ENCODE data around the gene PIEZO2. TPM values are rescaled to one million over a fixed set of nuclear protein-coding genes. Genes with fewer than 3 reads are reported as not detected.

PIEZO2 gene
- polyA plus RNA-seq, 10 donors = 22.1 to 56.5 (median 46.2) TPM

DNA sequence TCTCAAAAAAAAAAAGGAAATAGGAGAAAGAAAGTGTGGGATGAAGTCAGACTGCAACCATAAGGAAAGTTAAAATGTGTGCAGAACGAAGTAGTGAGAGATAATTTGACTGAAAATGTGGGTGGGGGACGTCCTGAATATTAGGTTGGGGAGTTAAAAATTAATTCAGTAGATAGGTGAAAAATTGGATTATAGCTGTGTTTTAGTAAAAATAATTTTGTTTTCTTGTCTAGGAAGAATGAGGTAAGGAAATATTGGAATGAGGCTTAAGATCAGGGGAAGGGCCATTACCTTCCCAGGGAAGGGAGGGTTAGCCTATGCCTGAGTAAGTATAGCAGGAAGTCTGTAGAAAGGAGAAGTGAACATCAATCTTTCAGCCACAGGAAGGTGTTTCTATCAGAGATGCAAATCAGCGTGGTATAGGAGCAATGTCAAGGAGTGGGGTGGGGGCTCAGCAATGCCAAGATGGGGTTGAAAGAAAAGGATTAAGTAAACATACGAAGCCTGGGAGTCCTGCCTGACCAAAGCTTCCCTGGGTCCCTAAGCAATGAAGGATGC lies 250.9 kb downstream of the PIEZO2 start:
- DNase-seq = no peak

DNA sequence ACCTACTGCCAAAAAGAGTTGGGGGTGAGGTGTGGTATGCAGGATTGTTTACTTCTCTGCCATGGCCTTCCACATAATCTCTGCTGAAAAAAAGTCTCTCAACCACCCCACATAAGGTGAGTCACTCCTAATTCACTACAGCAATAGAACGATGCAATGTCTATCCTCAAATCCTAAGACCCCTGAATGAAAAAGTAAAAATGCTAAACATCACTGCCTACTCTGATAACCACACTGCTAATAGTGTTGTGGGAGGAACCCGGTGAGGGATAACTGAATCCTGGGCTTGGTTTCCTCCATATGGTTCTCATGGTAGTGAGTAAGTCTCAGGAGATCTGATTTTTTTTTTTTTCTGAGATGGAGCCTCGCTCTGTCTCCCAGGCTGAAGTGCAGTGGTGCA lies 252.5 kb downstream of the PIEZO2 start:
- DNase-seq = no peak

DNA sequence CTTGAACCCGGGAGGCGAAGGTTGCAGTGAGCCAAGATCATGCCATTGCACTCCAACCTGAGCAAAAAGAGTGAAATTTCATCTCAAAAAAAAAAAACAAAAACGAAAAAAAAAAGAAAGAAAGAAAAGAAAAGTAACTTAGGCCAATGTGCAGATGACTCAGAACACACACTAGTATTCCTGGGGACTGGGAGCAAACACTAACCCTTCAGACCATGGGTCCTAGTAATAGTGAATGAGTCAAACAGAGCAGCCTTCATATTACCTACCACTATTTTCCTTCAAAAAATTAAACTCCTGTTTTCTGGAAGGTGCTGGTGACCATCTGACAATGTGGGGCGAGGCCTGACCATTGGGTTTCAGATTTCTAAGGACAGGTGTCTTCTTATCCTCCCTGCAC lies 253.4 kb downstream of the PIEZO2 start:
- no peak for DNase-seq

DNA sequence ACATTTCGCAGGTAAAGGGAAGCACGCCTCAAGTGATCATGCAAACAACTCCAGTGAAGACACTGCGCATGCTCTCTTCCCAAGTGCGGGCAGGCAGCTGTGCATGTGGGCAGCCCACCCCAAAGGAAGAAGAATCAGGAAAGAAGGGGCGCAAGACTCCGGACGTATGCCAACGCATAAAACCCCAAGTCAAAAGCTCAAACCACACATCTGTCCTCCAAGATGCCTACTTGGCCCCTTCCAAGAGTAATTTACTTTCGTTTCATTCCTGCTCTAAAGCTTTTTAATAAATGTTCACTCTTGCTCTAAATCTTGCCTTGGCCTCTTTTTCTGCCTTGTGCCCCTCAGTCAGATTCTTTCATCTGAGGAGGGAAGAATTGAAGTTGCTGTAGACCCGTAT lies 254.9 kb downstream of the PIEZO2 start:
- DNase-seq = no peak

DNA sequence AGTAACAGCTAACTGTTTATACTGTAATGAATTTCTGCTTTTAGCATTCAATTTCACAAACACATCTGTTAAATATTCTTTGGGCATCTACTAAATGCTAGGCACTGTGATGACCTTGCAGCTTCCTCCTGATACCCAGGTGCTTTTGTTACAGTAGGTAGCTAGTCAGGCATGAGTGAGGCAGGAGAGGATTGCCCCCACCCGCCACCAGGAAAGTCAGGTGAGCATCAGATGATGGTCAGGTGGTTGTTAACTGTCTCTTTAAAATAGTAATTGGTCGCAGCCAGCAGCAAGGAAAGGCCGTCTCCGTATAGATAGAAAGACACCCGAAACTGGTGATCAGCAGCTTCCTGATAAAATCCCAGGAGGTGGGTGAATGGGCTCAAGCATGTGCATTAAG lies 255.6 kb downstream of the PIEZO2 start:
- DNase-seq = no peak

DNA sequence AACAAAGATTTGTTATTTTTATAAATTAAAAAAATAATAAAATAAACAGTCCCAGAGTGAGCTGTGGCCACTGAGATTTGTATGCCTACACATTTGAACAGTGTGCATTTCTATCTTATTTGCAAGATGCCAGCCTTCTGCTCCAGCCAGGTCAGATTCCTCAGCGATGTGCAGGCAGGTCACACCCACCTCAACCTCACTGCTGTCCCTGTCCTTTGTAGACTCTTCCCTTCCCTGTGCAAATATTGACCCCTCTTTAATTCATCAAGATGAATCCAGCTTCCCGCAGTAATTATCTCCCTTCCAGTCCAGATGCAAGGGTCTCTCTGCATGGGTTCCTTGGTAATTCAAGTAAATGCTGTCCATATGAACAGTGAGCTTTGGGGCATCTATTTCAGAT lies 256.2 kb downstream of the PIEZO2 start:
- no peak for DNase-seq

DNA sequence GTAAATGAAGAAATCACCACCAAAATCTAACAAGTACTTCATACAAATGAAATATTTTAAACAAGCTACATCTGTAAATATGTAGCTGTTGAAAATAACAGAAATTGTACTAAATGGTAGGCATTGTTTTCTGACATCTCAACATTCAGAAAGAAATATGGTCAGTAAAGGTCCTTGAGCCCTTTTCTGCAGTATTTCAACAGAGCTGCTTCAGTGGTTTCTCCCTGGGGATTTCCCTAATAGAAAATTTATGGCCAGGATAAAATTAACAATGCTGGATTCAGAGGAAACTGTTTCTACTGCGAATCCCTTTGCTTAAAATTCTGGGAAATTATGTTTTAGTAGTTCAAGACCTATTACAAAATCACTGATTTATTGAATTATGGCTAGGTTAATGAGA lies 256.6 kb downstream of the PIEZO2 start:
- peak in 1 of 3 donors; percentile 31 for DNase-seq

DNA sequence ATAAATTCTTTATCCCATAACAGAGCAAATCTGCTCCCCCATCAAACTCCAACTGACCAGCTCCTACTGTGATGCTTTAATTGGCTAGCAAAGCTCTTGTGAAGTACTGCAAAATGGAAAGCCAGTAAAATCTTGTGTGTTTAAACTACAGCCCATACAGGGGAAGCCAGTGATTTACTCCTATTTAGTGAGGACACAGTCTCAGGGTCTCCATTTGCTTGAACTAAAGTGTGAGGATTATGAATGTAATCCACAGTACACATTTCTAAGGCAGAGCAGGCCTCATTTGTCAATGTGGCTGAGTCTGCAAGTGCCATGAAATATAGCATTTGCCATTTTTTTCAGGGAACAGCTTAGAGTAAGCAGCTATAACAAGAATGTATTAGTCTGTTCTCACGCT lies 259.3 kb downstream of the PIEZO2 start:
- no peak for DNase-seq

DNA sequence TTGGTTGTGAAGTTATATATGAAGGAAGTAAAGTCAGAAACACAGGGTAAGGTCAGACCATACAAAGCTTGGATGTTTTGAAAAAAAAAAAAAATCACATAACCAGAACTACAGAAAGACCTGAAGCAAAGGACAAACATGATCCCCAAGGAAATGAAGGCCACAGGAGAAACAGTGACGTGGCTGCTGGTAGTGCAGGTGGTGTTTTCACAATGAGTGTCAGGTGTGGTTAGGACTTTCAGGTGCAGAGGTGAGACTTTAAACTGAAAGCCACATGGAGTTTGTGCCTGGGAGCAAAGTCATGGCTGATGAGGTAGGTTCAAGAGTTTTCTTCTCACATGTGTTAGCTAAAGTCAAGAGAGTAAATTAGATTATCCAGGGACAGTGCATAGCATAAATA lies 270.7 kb downstream of the PIEZO2 start:
- DNase-seq = no peak

DNA sequence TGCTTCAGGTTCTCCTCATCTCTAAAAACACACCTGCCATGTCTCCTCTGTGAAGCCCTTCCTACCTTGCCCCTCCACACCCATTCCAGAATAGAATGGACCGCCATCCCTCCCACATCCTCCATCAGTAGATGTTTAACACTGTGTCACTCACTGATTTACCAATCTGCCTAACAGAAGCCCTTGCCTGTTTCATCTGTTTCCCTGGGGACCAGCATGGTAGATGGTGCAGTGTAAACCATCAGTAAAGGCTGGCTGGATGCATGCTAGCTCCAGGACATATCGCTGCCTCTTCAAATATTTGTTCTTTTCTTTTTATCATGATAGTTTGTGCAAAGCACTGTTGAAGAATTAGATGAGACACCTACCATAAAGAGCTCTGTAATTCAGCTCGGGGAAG lies 271.4 kb downstream of the PIEZO2 start:
- DNase-seq = no peak

DNA sequence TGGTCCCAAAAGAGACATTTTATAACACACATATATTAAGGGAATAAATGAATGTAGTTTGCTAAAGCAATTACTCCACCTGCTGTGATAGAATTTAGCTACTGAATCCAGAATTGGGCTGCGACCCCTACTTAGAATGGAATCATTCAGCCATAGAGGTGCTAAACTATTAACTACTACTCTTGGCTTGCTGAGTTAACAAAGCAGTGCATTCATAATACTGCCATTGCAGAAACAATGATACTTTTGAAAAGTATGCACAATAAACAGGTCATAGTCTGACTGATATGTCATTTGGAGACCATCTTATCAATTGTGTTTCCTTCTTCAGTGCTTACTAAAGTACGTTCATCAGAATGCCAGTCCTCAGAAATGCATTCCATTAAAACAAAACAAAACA lies 273.6 kb downstream of the PIEZO2 start:
- no peak for DNase-seq

DNA sequence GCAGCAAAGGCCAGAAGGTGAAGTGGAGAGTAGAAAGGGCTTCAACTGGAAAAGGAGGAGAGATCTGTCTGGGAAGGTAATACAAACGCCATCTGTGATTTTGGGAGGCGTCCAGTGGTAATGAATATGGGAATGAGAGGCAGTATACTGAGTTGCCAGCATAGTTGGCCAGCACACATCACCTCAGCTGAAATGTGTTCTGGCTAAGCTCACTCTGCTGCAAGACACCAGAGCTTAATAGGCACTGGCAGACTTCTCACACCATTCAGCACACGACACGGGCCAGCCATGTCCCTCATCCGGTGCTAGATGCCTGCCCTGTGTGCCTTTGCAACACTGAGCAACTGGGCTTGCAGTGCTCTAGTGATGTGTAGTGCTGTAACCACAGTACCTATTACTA lies 277.1 kb downstream of the PIEZO2 start:
- peak; percentile 15 to 79 (median 60) for DNase-seq

DNA sequence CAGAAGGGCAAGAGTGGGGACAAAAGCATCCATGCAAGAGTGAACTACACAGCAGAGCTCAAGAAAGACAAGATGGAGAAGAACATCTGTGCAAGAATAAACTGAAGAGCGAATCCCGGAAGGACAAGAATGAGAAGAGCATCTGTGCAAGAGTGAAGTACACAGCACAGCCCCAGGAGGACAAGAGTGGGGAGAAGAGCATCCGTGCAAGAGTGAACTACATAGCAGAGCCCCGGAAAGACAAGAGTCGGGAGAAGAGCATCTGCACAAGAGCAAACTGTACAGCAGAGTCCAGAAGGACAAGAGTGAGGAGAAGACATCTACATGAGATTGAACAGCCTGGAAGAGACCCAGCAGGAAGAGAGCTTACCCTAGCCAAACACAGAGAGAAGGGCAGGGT lies 284.6 kb downstream of the PIEZO2 start:
- no peak for DNase-seq

DNA sequence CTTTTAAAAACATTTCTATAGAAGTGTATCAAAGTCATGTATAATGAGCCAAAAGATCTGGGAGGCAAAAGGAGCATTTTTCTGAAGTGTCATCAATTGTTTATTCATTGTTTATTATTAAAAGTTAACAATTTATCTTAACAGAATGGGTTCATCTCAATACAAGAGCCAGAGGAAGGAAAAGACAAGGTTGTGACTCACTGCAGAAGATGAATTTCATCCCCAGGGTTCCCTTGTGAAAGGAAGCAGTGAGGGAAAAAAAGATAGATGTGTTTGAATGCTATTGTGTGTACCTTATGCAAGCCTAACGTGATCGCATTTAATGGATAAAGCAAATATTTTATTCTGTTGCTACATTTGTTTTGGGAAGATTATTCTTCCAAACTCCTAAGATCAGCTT lies 286.3 kb downstream of the PIEZO2 start:
- DNase-seq = no peak

DNA sequence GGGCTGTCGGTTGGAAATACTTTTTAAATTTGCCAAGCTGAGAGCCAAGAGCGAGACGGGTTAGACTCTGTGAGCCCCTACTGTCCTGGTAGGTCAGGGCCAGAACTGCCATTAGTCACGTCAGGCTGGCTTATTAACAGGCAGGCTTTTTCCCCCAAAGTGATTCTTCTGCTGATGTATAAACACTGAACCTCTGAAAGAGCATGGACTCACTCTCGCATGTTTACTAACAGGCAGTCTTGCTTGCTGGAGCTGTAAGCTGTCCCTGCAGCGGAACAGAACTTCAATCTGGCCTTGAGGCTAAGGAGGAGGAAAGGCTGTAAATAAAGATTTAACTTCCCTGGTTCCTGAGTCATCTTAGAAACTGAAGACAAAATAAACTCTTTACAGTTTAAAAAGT lies 288.4 kb downstream of the PIEZO2 start:
- DNase-seq = peak in 1 of 3 donors; percentile 63

DNA sequence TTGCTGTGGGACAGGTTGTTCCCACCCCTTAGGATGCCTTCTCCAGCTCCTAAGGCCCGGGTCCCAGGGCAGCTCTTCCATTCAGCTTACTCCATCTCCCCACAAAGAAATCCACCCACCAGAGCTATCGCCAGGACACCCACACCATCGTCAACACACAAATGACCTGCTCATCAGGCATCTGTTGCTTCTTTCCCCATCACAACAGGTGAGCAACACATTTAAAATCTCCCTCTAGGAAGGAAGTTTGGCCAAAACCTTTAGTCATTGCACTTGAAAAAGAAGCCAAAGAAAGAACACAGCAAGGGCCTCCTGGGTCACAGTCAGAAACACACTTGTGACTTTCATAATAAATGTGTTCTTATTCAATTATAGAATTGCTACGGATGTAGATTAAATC lies 289.0 kb downstream of the PIEZO2 start:
- no peak for DNase-seq

DNA sequence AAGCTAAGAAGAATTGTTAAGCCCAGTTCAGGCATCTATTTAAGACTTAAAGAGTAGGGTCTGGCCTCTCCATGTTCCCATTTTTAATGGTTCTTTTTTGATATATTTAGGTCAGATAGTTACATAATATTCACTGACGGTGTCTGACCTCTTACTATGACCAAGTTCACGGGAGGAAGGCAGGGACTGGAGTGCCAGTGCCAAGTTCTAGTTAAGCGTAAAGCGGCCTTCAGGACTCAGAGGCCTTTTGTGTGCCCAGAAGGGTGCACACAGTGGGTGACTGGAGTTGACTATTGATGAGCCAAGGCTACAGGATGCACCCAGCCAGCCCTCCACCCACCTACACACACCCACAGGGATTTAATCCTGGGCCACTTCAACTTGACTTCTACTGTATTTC lies 290.9 kb downstream of the PIEZO2 start:
- DNase-seq = no peak

DNA sequence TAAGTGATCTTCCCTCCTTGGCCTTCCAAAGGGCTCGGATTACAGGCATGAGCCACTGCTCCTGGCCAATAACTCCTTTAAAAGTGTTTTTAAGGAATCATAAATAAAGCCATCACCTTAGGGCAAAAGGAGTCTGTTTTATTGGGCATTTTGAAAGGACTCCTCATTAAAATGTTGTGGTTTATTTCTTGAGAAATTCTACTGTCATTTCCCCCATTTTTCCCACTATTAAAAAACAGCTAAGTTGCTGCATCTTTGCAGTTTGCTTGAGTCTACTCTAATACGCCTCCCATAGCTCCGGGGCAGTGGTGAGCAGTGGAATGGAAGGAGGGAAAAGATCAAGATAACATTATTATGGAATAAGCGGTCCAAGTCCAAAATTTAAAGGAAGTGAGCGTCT lies 293.2 kb downstream of the PIEZO2 start:
- DNase-seq = no peak

DNA sequence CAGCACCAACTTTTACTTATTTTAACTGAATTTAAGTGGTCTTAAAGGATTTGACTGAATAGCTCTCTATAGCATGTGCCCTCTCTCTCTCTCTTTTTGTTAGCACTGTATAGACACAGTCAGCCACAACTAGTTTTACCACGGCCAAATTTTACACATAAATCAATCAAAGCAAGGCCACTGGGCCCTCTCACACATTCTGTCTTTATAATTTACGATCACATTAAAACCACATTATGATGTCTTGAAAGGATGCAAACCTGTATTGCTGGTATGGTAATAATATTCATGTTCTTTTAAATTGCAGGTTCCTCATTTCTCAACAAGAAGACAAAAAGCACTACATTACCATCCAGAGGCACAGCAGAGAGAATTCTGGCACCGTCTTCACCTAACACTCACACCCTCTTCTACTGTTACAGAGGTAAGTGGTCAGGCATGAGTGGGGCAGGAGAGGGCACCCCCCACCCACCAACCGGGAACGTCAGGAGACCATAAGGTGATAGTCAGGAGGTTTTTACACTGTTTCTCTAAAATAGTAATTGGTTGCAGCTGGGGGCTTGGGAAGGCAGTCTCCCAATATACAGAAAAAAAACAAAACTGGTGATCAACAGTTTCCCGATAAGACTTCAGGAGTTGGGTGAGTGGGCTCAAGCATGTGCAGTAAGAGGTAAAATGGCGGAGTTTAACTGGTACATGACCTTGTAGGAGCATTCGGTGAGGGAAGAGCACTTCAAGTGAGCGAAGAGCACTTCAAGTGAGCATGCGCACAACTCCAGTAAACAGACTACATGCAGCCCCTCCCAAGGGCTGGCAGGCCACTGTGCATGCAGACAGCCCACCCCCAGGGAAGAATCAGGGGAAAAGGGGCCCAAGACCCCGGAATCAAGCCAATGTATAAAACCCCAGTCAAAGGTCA lies 296.7 kb downstream of the PIEZO2 start:
- no peak for DNase-seq

DNA sequence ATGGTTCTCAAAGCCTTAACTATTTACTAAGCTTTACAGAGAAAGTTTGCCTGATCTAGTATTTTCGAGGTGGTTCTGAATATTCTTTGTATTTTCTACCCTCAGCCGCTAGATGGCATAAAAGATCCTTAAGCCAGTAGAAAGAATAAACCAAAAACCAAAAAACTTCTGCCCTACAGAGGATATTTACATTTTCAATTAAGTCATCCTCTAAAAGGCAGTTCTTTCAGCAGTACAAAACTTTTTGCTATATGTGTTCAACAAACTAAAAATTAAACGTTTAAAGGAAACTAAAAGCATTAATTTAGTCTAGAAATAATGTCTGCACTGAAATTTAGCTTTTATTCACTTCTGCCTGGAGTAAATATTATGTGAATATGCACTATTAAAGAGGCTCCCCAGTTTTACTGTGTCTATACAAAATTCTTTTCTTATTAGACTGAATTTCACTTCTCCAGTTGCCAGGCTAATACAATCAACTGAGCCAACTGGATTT lies 297.5 kb downstream of the PIEZO2 start:
- peak; percentile 59 to 81 (median 69) for DNase-seq

DNA sequence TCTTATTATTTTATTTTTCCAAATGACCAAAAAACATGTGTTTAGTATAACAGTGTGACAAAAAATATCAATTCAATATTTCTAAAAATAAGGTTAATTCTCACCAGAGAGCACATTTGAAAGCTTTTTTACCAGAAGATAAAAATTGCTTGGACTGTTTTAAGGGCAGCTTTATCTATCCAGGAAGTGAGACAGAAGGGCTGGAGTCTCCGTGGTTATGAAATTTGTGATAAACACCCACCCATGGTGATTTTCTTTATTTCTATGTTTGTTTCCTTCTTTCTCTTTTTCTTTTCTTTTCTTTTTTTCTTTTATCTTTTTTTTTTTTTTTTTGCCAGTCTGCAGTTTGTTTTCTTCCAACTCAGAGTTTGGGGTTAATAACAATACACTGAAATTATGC lies 298.5 kb downstream of the PIEZO2 start:
- no peak for DNase-seq

DNA sequence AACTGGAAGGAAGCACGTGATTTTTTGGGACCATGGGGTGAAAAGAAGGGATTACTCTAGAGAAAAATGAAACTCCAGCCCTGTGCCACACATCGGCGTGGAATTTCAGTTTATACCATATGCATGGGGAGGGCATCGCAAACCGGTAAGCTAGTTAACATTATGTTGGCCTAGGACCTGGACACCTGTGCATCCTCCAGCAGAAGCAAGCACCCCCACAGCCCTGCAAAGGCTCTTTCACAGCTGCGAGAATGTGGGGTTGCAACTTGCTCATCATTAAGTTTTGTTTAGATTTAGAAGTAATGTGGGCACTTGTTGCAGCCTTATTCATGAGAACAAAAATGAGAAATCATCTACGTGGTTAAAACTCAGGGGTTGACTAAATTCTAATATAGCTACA lies 299.2 kb downstream of the PIEZO2 start:
- no peak for DNase-seq

DNA sequence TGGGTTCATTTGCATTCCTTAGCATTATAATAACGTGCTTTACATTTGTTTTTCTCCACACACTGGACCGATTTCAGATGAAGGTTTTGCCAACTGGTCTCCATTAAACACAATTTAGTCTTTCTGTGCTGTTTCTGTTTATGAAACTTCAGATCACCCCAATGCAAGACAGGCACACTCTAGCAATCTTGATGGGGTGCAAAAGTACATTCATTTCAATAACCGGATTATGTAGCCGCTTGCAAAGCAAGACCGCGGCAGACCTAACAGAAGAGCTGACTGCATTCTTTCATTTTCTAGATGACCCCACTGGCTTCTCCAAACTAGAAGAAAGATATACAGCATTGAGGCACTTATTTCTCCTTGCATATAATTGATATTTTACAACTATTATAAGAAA lies 301.5 kb downstream of the PIEZO2 start:
- DNase-seq = no peak

DNA sequence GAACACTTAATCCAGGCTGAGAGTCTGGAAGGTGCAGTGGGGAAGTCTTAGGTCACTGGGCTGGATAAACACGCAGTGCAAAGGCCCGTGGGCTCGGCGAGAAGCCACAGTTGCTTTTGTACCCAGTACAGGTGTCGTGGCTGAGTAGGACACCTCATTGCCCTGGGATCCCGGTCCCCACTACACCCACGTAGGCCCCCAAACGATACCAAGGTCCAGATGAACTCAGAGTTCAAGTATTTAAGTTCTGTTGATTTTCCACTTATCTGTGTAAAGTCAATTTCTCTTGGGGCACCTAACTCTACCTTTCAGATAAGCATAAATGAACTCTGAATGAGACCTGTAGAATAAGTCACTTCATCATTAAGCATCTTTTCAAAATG lies 302.0 kb downstream of the PIEZO2 start:
- no peak for DNase-seq

All from muscle of back (tissue), 11 donors.